ENCODE data around the gene ABLIM1. TPM values are rescaled to one million over a fixed set of nuclear protein-coding genes. Genes with fewer than 3 reads are reported as not detected.
"Not testable (repeated sequence)": the region's sequence is repeated elsewhere in the genome, so short reads cannot be mapped to it uniquely, and the experiment has no call there.

ABLIM1 gene
- total RNA-seq, 3 donors from 2014 or later (not counting 1 experiment from before 2014, with no cell fraction given): 71.9 to 118 (median 73.5) TPM

DNA sequence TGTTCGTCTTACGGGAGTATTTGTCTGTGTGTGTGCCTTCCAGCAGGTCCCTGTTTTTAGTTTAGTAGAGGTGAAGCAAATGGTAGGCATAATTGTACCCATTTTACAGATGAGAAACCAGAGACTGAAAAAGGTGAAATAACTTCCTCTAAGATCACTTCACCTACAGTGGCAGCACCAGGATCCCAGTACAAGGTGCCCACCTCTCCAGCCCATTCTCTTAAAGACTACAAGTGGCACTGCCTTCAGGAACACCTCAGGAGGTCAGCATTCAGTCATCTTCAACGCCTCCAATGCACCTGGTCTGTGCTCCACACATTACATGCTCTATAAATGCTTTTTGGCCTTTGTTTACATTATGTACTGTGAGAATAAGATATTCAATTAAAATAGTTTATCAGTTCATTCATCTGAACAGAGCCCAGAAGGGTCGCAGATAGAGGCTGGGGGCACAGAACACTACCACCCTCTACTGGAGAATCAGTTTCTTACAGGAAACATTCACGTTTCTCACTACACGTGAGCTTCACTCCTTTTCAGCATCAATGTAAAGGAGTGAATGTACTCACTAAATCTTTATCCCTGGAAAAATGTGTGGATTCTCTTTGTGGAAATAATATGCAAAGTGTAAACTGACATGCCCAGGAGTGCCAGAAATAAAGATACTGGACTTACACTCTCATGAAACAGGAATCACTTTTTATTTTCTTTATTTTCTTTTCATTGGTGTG lies 45.5 kb upstream of the ABLIM1 start:
- no peaks in the 10 kb centered on the region for H3K4me1 ChIP-seq (ENCODE audit: control insufficient read depth, insufficient read depth, low read length)
- DNase-seq (peak in 1 of 2 donors; percentile 62), ATAC-seq (peak in 2 of 3 donors; percentile 27 to 37)
- H3K9me3 ChIP-seq (ENCODE audit: control insufficient read depth, insufficient read depth, low read length): no peaks in the 10 kb centered on the region
- H3K27ac ChIP-seq (ENCODE audit: low read length): no peak overlapping the region
- H3K27ac Mint-ChIP-seq: no peak overlapping the region
- peaks cover 6 to 17% of the 10 kb centered on the region in 2 donors for H3K27me3 Mint-ChIP-seq (ENCODE audit: low read depth in 2 of 2)
- no peaks in the 10 kb centered on the region for H3K36me3 ChIP-seq (ENCODE audit: control insufficient read depth, insufficient read depth, low read length)
- H3K36me3 Mint-ChIP-seq: no peaks in the 10 kb centered on the region
- no peak overlapping the region for H3K4me3 Mint-ChIP-seq
- H3K4me1 Mint-ChIP-seq: no peaks in the 10 kb centered on the region
- H3K9me3 Mint-ChIP-seq: no peaks in the 10 kb centered on the region
- no peaks in the 10 kb centered on the region for H3K27me3 ChIP-seq (ENCODE audit: control insufficient read depth, insufficient read depth, low read length)
- peak; percentile 36 for TF ChIP-seq CTCF (IDR thresholded peaks at IDR 0.05)
- 57% methylated on average over 2 of the region's 6 CpGs for WGBS (ENCODE audit: insufficient coverage)
- intact Hi-C loops (cut with micrococcal nuclease): loop anchor here (2.0 kb wide), 2 partner anchors 153 to 233 kb away; no protein-coding TSS in a partner anchor
- no peak overlapping the region for H3K4me3 ChIP-seq (ENCODE audit: low read length)

DNA sequence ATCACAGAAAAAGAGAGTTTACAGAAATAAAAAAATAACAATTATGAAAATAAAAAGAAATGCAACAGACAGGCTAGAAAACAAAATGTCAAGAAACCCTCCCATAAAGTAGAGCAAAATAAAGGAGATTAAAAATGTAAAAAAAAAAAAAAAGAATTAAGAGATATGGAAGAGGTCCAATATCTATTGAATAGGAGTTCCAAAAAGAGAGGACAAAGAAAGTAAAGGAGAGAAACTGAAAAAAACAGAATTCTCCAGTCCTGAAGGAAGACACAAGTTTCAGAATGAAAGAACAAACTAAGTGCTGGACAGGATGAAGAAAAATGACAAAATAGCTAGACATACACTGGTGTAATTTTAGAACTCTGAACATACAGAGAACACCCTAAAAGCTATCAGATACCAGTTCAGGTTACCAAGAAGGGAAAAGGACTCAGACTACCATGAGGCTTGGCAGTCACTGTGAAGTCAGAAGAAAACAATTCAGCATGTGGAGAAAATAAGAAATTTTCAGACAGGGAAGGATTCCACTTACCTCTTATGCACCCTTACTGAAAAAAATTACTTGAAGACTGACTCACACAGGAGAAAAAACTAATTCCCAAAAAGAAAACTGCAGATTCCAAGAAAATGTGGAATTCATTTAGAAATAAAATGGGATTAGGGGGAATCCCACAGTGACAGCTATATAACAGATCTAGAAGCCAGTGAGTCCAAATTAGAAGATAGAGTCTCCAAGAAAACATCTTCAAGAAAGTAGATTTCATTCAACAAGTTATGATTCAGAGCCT lies 40.4 kb upstream of the ABLIM1 start:
- Histone ChIP-seq H3K4me1 (ENCODE audit: control insufficient read depth, insufficient read depth, low read length) (peaks cover 3% of the 10 kb centered on the region), H3K4me3 (ENCODE audit: low read length) (no peak overlapping the region), H3K27ac (ENCODE audit: low read length) (no peak overlapping the region), H3K9me3 (ENCODE audit: control insufficient read depth, insufficient read depth, low read length) (no peaks in the 10 kb centered on the region), H3K27me3 (ENCODE audit: control insufficient read depth, insufficient read depth, low read length) (no peaks in the 10 kb centered on the region), H3K36me3 (ENCODE audit: control insufficient read depth, insufficient read depth, low read length) (no peaks in the 10 kb centered on the region)
- Mint-ChIP-seq H3K4me3 (no peak overlapping the region), H3K9me3 (no peaks in the 10 kb centered on the region), H3K27ac (no peak overlapping the region), H3K4me1 (peaks cover 0 to 4% of the 10 kb centered on the region in 2 donors), H3K27me3 (ENCODE audit: low read depth in 2 of 2) (peaks cover 5 to 11% of the 10 kb centered on the region in 2 donors), H3K36me3 (no peaks in the 10 kb centered on the region)
- DNase-seq (no peak), ATAC-seq (no peak)
- no peak for TF ChIP-seq CTCF (IDR thresholded peaks at IDR 0.05)
- intact Hi-C loops (cut with micrococcal nuclease): no loop called here

GRCh38 chr10:114697061-114697598 lies 39.1 kb upstream of the ABLIM1 start:
- H3K4me1 Mint-ChIP-seq: peaks cover 0 to 4% of the 10 kb centered on the region in 2 donors
- intact Hi-C loops (cut with micrococcal nuclease): no loop called here
- 83% methylated on average over 9 of the region's 10 CpGs for WGBS (ENCODE audit: insufficient coverage)
- H3K9me3 Mint-ChIP-seq: no peaks in the 10 kb centered on the region
- Histone ChIP-seq H3K27ac (ENCODE audit: low read length) (no peak overlapping the region), H3K9me3 (ENCODE audit: control insufficient read depth, insufficient read depth, low read length) (no peaks in the 10 kb centered on the region), H3K36me3 (ENCODE audit: control insufficient read depth, insufficient read depth, low read length) (no peaks in the 10 kb centered on the region), H3K4me3 (ENCODE audit: low read length) (no peak overlapping the region), H3K4me1 (ENCODE audit: control insufficient read depth, insufficient read depth, low read length) (peaks cover 3% of the 10 kb centered on the region), H3K27me3 (ENCODE audit: control insufficient read depth, insufficient read depth, low read length) (no peaks in the 10 kb centered on the region)
- no peak for ATAC-seq
- peaks cover 6 to 11% of the 10 kb centered on the region in 2 donors for H3K27me3 Mint-ChIP-seq (ENCODE audit: low read depth in 2 of 2)
- no peaks in the 10 kb centered on the region for H3K36me3 Mint-ChIP-seq
- TF ChIP-seq CTCF (IDR thresholded peaks at IDR 0.05): no peak
- H3K27ac Mint-ChIP-seq: no peak overlapping the region
- H3K4me3 Mint-ChIP-seq: no peak overlapping the region
- no peak for DNase-seq

DNA sequence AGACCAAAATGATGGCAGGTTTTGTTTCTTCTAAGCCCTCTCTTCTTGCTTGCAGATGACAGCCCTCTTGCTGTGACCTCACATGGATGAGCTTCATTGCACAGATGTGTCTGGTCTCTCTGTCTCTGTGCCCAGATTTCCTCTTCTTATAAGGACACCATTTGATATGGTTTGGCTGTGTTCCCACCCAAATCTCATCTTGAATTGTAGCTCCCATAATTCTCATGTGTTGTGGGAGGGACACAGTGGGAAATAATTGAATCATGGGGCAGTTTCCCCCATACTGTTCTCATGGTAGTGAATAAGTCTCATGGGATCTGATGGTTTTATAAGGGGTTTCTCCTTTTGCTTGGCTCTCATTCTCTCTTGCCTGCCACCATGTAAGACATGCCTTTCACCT lies 38.2 kb upstream of the ABLIM1 start:
- H3K9me3 Mint-ChIP-seq; H3K27ac Mint-ChIP-seq; DNase-seq; H3K27me3 ChIP-seq (ENCODE audit: control insufficient read depth, insufficient read depth, low read length); H3K4me1 Mint-ChIP-seq; H3K4me1 ChIP-seq (ENCODE audit: control insufficient read depth, insufficient read depth, low read length); ATAC-seq; H3K27ac ChIP-seq (ENCODE audit: low read length); H3K4me3 Mint-ChIP-seq; H3K9me3 ChIP-seq (ENCODE audit: control insufficient read depth, insufficient read depth, low read length); H3K36me3 Mint-ChIP-seq; H3K4me3 ChIP-seq (ENCODE audit: low read length); H3K36me3 ChIP-seq (ENCODE audit: control insufficient read depth, insufficient read depth, low read length); intact Hi-C loops (cut with micrococcal nuclease): not testable (repeated sequence)
- H3K27me3 Mint-ChIP-seq (ENCODE audit: low read depth in 2 of 2): peaks cover 11 to 15% of the 10 kb centered on the region in 2 donors

All from natural killer cell (primary cell).